HG02938 (cell line): ENCODE data around the gene PTPRO.
A peak's percentile ranks its signal among the peaks of the same experiment; 100 is the strongest.

Experiments used
- ATAC-seq: cut with Tn5 transposase; IDR thresholded peaks from one replicate; pipeline ENCODE4 v1.9.1; 2021; ENCODE audit warnings: mild to moderate bottlenecking, moderate library complexity; ENCODE audit not compliant: unreplicated experiment

The PTPRO gene

DNA sequence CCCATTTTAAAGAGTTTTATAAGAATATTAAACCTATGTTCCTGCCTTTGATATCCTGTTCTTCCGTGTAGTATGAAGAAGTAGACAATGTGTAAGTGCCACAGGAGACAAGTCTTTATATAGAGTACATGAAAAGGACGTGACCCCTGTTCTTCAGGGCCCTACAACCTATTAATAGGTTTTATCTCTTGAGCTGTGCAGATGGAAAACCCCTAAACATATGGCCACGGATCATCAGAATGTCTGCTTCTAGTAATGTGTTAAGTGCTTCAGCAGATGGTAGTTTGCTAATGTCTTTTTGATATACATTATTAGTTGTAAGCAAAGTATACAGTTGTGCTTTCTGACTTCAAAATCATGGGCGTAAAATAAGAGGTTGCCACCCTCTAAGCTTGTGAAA is 228.5 kb downstream of the PTPRO start:
- no peak for ATAC-seq

DNA sequence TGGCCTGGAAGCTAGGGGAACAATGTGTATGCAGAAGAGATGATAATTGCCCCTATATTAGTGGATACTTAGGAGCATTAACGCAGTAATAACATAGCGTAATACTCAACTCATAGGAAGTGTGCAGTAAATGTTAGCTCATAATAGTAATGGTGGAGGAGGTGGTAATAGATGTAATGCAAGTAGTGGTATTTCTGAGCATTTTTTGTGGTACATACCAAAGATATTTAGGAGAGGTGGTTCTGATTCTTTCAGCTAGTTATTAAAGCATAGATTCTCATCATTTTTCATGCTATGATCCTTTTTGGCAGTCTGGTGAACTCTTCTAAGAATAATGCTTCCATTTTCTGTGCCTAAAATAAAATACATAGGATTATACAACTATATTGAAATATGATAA is 233.1 kb downstream of the PTPRO start:
- no peak for ATAC-seq

DNA sequence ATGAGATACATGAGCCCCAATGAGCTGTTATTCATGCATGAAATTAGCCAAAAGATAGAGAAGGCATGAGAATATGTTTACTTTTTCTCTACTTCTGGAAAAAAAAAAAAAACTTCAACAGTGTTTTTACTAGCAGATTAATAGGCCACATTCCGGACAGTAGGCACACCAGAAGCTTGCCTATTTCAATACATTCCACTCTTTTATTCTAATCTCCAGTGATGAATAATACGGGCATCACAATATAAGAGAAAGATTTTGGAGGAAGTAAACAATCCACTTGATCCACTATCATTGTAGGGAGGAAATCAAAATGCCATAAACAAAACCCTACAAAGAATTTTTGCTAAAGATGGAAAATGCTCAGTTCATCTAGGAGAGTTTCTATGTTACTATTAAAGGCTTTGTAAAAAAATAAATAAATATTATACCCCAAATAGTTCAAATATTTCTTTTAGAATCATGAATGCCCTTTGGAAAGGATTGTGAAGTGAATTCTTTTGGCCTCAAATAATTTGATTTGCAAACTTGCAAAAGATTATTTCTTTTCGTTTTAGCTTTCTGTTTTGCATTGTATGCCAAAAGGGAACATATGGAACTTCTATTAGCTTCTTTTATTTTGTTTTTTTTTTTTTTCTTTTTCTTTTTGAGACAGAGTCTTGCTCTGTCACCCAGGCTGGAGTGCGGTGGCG is 234.2 kb downstream of the PTPRO start:
- no peak for ATAC-seq

DNA sequence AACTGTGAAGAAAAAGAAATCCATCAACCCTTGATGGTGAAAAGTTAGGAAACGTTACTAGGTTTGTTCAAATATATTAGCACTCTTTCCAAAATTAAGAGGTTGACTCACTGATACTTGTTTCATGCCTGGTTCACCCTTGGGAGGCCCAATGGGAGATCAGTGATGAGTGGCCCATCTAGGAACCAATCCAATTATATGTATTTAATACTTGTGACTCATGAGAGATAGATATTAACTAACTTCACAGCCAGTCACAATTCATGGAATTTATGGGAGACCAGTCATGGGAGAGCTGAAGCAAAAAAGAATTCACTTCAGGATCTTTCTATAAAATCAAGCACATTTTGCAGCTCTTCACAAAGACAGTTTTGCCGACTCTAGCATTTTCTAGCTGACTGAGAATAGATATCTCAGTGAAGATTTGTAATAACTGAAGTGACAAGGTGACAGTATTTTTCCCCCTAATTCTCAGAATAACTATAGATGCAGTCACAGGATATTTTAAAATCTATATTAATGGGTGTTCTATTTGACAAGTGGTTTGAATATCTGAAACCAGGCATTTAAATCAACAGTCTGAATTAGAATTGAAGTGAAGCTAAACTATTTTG is 236.7 kb downstream of the PTPRO start:
- no peak for ATAC-seq

DNA sequence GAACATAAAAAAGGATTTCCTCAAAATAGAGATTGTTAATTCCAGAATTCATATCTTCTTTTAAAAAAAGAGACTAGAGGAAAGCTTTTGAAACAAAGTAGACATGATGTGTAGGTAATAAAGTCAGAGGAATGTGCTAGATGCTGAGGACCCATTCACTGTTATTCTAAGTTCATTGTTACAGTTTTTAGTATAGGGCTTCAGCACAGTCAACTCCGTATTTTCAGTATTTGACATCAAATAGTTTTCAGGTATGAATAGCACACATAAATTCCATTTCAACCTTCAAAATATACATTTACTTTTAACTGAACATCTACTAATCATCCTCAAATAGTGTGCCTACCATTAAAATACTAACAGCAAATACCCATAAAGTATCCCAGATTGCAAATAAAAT is 239.1 kb downstream of the PTPRO start:
- ATAC-seq, result no peak

DNA sequence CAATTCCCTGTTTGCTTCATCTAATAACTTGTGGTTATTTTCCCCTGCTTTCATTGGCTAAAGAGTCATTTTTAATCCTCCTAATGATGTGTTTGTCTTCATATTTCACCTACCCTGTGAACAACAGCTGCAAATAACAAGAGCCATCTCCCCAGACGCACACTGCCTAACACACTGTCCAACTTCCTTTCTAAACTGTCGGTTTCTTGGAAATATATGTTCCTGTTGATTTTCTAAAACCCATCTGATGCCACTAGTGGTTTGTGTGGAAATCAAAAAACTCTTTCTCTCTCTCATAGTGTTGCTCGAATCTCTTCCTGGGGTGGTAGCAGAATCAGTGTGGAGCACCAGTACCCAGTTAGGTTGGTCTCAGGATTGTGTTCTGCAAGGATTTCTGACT is 240.0 kb downstream of the PTPRO start:
- ATAC-seq, result no peak

DNA sequence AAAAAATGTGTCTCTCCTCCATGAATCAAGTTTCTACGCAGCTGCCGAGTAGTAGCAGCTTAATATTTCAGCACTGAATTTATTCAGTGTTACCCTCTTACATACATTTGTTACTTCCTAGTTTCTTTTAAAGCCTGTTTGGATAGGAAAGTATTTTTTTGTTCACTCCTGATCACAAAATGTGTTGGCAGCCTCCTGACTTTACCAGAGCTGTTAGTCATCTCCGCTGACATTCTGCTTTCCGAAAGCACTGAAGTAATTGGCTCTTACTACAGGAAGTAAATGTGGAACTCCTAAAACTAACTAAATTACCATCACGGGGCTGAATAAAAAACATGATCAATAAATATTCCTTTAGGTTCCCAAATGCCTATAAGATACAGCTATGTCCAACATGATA is 241.4 kb downstream of the PTPRO start:
- no peak for ATAC-seq

DNA sequence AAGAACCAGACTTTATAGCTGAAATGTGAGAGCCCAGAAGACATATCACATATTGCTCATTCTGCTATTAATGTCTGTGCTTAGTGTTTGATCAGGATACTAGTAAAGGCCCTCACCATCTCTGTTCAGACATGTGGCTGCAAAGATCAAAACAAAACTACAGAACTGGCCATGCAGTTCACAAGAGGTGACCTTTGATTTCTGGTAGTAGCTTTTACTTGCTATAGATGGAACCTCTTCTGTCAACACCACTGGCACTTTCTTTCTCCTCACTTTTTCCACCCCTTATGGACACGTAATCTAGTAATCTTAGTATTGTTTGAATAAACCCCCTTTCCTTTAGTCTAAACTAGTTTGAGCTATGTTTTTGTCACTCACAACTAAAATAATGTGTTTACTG is 252.0 kb downstream of the PTPRO start:
- ATAC-seq, result no peak

DNA sequence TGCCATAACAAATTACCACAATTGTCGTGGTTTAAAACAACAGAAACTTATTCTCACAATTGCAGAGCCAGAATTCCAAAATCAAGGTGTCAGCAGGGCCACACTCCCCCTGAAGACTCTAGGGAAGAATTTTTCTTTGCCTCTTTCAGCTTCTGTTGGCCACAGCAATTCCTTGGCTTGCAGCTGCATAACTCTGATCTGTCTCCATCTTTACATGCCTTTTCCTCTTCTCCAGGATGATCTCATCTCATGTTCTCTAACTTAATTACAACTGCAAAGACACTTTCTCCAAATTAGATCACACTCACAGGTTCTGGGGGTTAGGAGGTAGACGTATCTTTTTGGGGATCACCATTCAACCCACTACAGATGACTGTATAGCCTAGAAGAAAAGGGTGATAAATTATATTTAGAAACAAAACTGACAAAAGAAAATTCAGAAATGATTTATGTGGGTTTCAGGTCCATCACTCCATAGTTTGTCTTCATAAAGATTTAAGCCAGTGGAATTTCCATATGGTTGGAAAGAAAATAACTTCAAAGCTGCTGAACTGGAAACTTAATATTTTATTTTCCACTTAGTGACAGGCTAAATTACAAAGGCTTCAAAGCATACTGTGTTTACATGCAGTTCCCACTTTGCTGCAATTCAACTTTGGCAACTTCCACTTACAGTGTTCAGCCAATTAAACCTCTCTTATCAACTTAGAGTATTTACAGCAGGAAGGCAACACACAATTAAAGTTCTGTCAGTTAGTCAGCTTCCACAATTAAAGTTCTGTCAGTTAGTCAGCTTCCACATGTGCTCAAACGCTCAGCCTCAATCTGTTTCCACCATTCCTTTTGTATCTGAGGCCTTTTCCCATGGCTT is 253.6 kb downstream of the PTPRO start:
- ATAC-seq, result no peak

DNA sequence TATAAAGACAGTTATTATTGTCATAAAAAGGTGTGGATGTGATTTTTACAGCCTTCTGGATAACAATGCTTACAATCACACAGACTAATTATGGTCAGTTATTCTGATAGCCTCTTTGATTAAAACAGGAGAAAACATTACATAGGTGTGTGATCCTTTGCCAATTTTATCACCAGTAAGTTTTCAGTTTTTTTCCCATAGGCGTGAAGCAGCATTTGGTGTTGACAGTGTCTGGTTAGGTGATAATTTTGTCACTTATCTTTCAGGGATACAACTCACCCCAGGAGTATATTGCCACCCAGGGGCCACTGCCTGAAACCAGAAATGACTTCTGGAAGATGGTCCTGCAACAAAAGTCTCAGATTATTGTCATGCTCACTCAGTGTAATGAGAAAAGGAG is 258.1 kb downstream of the PTPRO start:
- ATAC-seq, result no peak

DNA sequence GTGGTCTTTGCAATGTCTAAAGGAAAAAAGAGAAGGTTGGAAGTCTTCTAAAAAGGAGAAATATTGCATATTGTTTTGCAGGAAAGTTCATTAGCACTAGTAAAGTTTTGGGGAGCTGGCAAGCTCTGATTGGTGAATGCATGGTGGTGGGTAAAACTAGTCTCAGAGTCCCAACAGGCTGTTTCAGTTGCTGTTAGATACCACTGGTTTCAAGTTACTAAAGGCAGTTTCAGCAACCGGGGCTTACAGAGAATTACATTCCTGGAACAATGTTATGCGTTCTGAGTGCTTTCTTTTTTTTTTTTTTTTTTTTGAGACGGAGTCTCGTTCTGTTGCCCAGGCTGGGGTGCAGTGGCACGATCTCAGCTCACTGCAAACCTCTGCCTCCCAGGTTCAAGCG is 258.7 kb downstream of the PTPRO start:
- ATAC-seq, result no peak

DNA sequence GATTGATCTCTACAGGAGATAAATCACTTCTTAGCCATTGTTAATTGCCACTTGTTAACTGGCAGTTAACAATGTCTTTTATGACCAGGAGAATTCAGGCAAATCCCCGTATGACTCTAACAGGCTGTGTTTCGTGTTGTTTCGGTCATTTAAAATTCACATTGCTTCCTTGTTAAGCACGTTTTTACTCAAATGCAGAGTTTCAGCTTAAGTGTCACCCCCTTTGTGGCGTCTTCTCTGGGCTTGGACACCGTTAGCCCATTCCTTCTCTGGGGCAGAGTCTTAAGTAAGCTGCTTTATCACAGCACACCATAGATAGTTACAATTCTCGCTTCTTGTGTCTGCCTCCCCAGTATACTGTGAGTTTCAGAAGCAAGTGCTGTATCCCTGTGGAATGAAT is 261.5 kb downstream of the PTPRO start:
- ATAC-seq, result no peak

DNA sequence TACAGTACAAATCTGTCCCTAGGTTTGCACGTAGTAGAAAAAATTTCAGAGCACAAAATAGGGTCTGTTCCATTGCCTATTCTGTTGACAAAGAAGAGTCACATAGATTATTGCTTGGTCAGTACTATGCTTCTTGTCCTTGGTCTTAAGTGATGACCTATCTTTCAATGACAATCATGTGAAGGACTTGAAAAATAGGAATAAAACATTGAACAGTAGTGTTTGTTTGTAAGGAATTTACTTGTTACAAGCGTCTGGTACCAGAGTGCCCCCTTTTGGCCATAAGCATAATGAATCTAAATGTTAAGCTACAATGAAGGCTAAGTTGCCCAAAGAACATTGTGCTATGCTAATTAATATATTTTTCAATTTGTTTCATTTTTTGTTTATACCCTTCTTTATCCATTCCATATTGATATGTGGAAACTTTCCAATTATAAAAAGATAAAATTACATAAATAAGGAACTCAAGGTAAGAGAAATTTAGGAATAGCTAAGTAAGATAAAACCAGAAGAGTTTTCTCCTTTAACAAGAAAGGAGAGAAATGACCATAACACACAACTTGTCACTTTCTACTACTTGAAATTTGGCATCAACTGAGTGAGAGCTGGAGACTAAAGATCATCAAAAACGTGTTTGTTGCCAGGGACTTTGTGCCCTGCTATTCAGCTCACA is 262.2 kb downstream of the PTPRO start:
- no peak for ATAC-seq

DNA sequence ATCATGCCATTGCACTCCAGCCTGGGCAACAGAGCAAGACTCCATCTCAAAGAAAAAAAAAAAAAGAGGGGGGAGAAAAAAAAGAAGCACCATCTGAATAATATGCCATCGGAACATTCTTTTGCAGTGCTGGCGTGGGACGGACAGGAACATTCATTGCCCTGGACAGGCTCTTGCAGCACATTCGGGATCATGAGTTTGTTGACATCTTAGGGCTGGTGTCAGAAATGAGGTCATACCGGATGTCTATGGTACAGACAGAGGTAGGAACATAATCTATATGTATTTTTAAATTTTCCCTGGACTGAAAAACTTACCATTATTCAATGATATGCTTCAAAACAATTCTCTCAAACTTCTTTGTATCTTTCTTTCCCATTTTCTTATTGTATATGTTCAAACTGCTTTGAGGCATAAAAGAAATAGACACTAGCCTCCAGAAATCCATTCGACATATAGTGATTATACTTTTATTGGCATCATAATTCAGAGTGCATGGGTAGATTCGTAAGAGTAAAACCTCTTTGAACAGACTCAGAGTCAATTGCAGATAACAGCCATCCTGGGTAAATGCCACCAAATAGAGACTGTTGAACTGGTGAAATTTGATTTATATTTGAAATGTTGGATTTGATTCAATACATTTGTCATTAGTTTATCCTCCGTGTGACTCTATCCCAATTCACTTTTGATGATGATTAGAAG is 267.2 kb downstream of the PTPRO start:
- no peak for ATAC-seq

DNA sequence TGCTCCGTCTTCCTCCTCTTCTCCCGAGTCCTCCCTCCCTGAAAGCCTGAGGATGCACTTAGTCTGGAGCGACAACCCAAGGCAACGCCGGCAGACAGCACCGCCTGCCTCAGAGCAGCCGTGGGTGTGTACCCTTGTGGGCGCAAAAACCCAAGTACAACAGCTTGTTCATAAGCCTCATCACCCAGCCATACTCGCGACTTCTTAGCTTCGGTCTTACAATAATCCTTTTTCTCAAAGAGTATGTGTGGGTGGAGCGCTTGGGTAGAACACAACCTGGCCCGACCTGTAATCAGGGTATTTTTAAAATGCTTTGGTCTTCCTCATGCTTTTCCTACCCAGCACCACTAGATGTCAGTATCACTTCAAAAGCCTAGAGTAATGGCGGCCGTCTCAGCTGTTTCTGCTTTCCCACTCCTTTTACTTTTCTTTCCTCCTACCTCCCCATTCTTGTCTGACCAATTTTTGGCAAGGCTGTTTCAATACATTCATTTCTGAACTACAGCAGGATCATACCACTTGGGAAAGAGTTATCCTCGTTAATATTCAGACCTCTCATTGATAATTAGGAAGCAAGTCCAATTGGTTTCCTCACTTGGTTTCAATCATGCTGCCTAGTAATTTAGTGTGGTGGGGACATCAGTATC is 268.0 kb downstream of the PTPRO start:
- ATAC-seq, result peak; percentile 99

DNA sequence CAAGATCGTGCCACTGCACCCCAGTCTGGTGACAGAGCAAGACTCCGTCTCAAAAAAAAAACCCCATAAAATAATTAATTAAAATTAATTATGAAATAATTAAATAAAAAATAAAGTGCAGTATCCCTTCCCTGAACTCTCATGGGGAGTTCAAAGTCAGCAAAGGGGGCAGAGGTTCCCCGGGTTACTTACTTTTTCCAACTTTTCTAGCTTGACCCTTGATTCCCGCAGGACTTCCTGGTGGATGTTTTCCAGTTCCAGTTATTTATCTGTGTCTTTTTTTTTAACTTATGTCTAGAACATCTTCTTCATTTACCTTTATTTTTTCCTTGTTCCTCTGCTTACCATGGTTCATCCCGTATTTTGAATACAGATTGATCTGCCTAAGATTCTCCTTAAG is 269.5 kb downstream of the PTPRO start:
- no peak for ATAC-seq

DNA sequence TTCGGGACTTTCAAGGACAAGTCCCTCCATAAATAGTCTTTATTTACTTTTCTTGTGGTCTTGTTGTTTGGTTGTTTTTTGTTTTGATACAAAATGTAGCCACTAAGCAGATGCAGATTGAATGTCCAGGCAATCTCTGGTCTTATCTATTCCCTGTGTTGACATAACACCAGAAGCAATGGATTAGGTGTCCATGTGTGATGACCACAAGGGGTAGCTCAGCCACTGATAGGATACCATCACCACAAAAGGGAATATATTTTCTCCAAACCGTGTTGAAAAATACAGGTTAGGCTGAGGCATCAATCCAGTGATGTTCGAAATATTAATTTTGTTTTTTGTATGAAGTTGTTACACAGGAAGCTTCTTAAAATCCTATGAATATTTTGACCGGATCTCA is 270.6 kb downstream of the PTPRO start:
- no peak for ATAC-seq

DNA sequence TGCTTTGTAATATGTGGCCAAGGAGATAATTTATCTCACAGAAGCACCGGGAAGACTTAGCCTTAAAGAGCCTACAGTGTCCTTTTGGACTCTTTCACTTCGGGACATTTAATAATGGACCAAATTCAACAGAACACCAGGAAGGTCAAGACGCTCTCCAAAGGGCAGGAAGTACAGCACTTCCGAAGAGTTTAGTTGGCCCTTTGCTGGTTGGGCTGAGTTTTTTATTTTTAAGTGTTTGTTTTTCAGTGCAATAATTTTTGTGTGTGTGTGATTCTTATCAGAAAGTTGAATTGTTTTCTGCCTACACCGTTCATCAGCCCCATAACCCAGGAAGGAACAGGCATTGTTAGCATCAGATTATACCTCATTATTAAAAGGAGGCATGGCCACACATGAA is 273.9 kb downstream of the PTPRO start:
- no peak for ATAC-seq

DNA sequence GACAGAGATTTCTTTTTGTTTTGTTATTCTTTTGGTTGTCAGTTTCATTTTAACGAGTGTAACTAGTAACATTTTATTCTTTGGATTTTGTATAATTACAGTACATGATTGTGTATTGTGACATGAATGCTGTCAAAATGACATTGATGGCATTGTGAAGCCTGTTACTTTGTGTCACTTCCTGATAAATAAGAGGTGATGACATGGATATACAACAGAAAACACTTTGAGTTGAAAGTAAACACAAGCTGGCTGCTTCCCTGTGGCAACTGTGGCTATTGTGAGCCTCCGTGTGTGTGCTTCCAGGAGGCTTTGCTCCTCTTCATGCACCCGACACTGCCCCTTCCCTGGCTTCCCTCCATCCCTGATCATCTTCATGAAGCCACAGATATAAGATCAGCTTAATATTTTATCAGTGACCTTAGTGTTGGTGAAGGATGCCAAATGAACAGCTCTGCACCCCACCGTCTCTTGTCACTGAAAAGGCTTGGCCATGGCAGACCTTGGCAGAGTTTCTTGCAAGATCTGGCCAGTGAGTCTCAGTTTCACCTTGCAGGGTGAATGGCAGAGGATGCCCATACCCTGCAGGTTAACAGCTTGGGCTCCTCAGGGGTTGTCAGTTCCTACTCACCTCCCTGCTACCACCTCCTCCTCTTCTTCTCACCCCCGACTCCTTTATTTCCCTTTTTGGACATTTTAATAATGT is 275.0 kb downstream of the PTPRO start:
- ATAC-seq, result no peak
